Stimulated activated CD4-positive, alpha-beta T cell treated with anti-CD3 and anti-CD28 coated beads, TNF-alpha, amount 100 ng/mL, for 24 hours (primary cell): ENCODE data around the gene STK32C.

Source experiments
- DNase-seq, 3 experiments: peaks; one replicate each; pipeline ENCODE4 v3.0.0-alpha.2; 2020; ENCODE audit warnings: low read depth in 3 of 3

The STK32C gene

DNA sequence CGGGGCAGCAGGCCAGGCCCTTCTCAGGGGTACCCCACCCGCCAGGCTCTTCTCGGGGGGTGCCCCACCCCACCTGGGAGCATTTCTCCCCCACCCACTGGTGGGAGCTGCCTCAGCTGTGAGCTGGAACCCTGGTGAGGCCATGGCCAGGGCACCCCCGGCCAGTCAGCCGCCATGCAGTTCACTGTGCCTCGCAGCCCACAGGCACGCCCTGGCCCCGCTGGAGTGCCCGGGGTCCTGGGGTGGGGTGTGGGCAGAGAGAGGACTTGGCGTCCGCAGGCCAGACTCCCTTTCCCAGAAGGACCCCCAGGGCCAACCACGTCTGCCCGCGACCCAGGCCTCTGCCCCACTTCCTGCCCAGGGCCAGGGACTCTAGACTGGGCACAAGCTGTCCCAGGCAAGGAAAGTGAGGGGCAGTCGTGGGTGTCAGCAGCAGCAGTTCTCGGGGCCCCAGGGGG is 107.9 kb downstream of the STK32C start:
- DNase-seq = no peak

DNA sequence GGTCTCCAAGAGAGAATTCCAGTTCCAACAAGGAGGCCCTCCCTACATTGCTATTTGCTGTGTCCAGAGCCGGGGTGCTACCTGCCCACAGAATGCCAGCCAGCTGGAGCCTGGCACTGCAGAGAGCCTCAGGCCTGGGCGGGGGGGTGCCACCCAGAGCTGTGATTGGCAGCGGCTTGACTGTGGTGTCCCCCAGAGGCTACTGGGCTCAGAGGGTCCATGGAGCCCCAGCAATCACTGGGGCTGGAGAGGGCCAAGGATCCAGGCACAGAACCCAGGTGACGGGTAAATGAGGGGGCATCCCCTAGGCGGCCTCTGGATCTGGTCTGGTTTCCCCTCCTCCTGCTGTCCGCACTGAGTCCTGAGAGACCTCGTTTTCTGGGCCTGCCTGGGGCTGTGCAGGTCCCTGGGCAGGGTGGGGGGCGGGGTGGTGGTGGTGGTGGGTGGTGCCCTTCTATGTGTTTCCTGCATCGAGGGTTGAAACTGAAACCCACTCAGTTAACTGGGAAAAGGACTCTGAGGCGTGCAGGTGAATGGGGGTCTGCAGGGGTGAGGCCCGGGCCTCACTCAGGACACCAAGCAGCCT is 108.4 kb downstream of the STK32C start:
- no peak for DNase-seq

DNA sequence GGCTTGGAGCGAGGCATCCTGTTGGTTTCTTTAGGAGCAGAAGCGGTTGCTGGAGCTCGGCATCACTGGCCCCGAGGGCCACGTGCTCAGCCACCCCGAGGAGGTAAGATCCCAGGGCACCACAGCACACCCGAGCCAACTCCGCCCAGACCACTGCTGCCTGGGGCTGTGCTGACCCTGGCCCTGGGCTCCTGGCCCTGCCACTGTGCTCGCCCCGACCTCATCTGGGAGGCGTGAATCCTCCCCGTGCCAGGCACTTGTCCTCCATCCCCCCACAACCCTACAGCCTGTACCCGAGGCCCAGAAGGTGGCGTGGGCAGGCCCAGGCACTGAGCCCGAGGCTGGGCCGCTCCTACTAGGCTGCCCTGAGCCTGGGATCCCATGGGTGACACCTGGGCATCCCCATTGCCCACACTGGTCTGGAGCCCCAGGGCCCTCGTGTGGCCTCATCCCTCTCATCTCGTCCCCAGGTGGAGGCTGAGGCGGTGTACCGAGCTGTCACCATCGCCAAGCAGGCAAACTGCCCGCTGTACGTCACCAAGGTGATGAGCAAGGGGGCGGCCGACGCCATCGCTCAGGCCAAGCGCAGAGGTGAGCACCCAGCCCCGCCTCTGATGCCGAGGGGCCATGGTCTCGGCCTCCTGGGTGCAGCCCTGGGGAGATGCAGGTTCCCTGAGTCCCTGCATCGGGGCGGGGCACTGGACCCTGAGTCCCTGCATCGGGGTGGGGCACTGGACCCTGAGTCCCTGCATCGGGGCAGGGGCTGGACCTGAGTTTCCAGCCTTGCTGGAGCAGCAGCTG is 109.2 kb downstream of the STK32C start:
- DNase-seq = no peak

- DNase-seq = no peak
Measured at GRCh38 chr10:132198068-132198370, 109.7 kb downstream of the STK32C start.

GRCh38 chr10:132197271-132198067 is 110.3 kb downstream of the STK32C start:
- no peak for DNase-seq

- no peak for DNase-seq
Measured at GRCh38 chr10:132196178-132197113, 111.3 kb downstream of the STK32C start.

- no peak for DNase-seq
Measured at GRCh38 chr10:132195366-132196075, 112.2 kb downstream of the STK32C start.

- DNase-seq = no peak
Measured at GRCh38 chr10:132194726-132195125, 113.0 kb downstream of the STK32C start.

- no peak for DNase-seq
Measured at GRCh38 chr10:132193907-132194552, 113.7 kb downstream of the STK32C start.

GRCh38 chr10:132192991-132193665 is 114.6 kb downstream of the STK32C start:
- DNase-seq = no peak

GRCh38 chr10:132192076-132192975 is 115.4 kb downstream of the STK32C start:
- DNase-seq = no peak

- no peak for DNase-seq
Measured at GRCh38 chr10:132189810-132190422, 117.8 kb downstream of the STK32C start.

GRCh38 chr10:132189016-132189415 is 118.7 kb downstream of the STK32C start:
- DNase-seq = no peak

DNA sequence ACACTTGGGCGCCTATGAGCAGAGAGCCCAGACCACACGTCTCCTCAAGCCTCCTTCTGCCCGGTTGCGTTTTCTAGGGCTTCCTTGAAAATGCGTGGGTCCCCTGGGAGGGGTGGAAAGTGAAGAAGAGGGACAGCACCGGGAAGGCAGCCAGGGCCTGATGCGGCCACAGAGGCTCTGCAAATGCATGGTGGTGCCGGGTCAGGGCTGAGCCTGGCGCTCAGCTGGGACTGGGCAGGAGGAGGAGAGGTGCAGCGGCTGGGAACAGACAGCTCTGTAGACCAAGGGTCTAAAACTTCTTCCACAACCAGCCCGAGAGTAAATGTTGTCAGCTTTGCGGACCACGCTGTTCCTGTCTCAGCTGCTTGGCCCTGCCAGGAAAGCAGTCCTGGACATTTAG is 119.4 kb downstream of the STK32C start:
- no peak for DNase-seq

GRCh38 chr10:132187430-132188138 is 120.2 kb downstream of the STK32C start:
- no peak for DNase-seq

- DNase-seq = no peak
Measured at GRCh38 chr10:132186488-132187429, 121.0 kb downstream of the STK32C start, which contains the start of gene DPYSL4. TSS of gene DPYSL4 (plus strand) at chr10:132186948. CDS start at chr10:132187064, 116 bp downstream.
